SK-N-SH (cell line): ENCODE results near the gene ADRM1. TPM values are rescaled to one million over a fixed set of nuclear protein-coding genes. Genes with fewer than 3 reads are reported as not detected.

Source experiments
- CTCF ChIA-PET: fragments of 300-600, 350-600 bp; formaldehyde crosslinking; extraction: SDS; loops from one replicate; lab custom pipeline; 2021; lab: Yijun Ruan, JAX
- POLR2A ChIA-PET: fragments of 350-600 bp; sonication (Branson Sonifier 250); formaldehyde crosslinking; extraction: SDS; loops from one replicate; lab custom pipeline; 2020; ENCODE audit warnings: antibody characterized with exemption, inconsistent platforms; lab: Yijun Ruan, JAX
- DNase-seq: peaks from one replicate; pipeline ENCODE4 v3.0.0; 2012
- H2AFZ ChIP-seq: fragments of 200-600 bp; sonication (generic); 2 replicates; pipeline ENCODE4 v1.8.1; 2016; ENCODE audit warnings: antibody characterized with exemption, mild to moderate bottlenecking, low read depth
- H3F3A ChIP-seq: fragments of 200-600 bp; sonication (generic); replicated peaks from 2 replicates; pipeline ENCODE3; 2016; ENCODE audit warnings: antibody characterized with exemption, mild to moderate bottlenecking; ENCODE audit not compliant: insufficient read depth
- H3K27ac ChIP-seq, 2 experiments: fragments of 200-500 bp in 1 of 2; fragments of 200-600 bp in 1 of 2; sonication (Bioruptor generic) in 1 of 2; sonication (generic), shearing (Covaris generic) in 1 of 2; 2 replicates each; pipeline versions ENCODE4 v1.5.1 to v1.6.1; 2014 to 2016; ENCODE audit warnings: low read depth in 2 of 2, inconsistent platforms in 1 of 2, low read length in 1 of 2, mild to moderate bottlenecking in 1 of 2, mixed read lengths in 1 of 2
- H3K27me3 ChIP-seq: fragments of 200-600 bp; sonication (generic), shearing (Covaris generic); 2 replicates; pipeline ENCODE4 v1.6.1; 2016; ENCODE audit warnings: mixed run types; ENCODE audit not compliant: insufficient read depth
- H3K36me3 ChIP-seq, 2 experiments: fragments of 200-500 bp in 1 of 2; fragments of 200-600 bp in 1 of 2; sonication (Bioruptor generic) in 1 of 2; sonication (generic) in 1 of 2; replicated peaks in 1 of 2; 2 replicates each; pipeline versions ENCODE3 to v1.5.1; 2014 to 2016; ENCODE audit warnings: low read length in 1 of 2, mild to moderate bottlenecking in 1 of 2; ENCODE audit not compliant: insufficient read depth in 2 of 2, control insufficient read depth in 1 of 2
- H3K4me1 ChIP-seq, 2 experiments: fragments of 200-500 bp in 1 of 2; fragments of 200-600 bp in 1 of 2; sonication (Bioruptor generic) in 1 of 2; sonication (generic), shearing (Covaris generic) in 1 of 2; 2 replicates each; pipeline versions ENCODE4 v1.5.1 to v1.6.1; 2014 to 2016; ENCODE audit warnings: low read depth in 1 of 2, low read length in 1 of 2, mixed run types in 1 of 2; ENCODE audit not compliant: insufficient read depth in 2 of 2, control insufficient read depth in 1 of 2
- H3K4me2 ChIP-seq: fragments of 200-600 bp; sonication (generic), shearing (Covaris generic); 2 replicates; pipeline ENCODE4 v1.6.1; 2017; ENCODE audit warnings: mixed run types
- H3K4me3 ChIP-seq, 2 experiments: fragments of 200-500 bp in 1 of 2; fragments of 200-600 bp in 1 of 2; sonication (Bioruptor generic) in 1 of 2; sonication (generic), shearing (Covaris generic) in 1 of 2; 2 replicates each; pipeline versions ENCODE4 v1.5.1 to v1.8.1; 2014 to 2016; ENCODE audit warnings: low read depth in 2 of 2, inconsistent platforms in 1 of 2, low read length in 1 of 2, mild to moderate bottlenecking in 1 of 2, mixed read lengths in 1 of 2, moderate library complexity in 1 of 2
- H3K79me2 ChIP-seq: fragments of 200-600 bp; sonication (generic); 2 replicates; pipeline ENCODE4 v1.8.1; 2017; ENCODE audit warnings: mild to moderate bottlenecking; ENCODE audit not compliant: insufficient read depth
- H3K9ac ChIP-seq: fragments of 200-600 bp; sonication (generic); 2 replicates; pipeline ENCODE4 v1.6.1; 2017; ENCODE audit warnings: mixed run types
- H3K9me2 ChIP-seq: fragments of 200-600 bp; sonication (generic); 2 replicates; pipeline ENCODE4 v1.6.1; 2017; ENCODE audit warnings: mixed run types
- H3K9me3 ChIP-seq: fragments of 200-600 bp; sonication (generic); 2 replicates; pipeline ENCODE4 v1.6.1; 2017; ENCODE audit warnings: mixed run types, mild to moderate bottlenecking, moderate library complexity
- H4K20me1 ChIP-seq: fragments of 200-600 bp; sonication (generic); 2 replicates; pipeline ENCODE4 v1.6.1; 2017; ENCODE audit warnings: mild to moderate bottlenecking, mixed run types; ENCODE audit not compliant: insufficient read depth
- EP300 ChIP-seq, 2 experiments: IDR thresholded peaks; 2 replicates each; pipeline versions ENCODE4 v1.4.0 to v1.6.1; 2012; ENCODE audit warnings: borderline replicate concordance in 1 of 2, low read depth in 1 of 2, low read length in 1 of 2
- FOSL2 ChIP-seq: IDR thresholded peaks from 2 replicates; pipeline ENCODE4 v1.4.0; 2012; ENCODE audit warnings: low read depth, mild to moderate bottlenecking, moderate library complexity, borderline replicate concordance
- FOXJ3 ChIP-seq: sonication (generic); formaldehyde crosslinking; IDR thresholded peaks from 2 replicates; pipeline ENCODE4 v1.5.1; 2020; ENCODE audit warnings: mild to moderate bottlenecking, missing genetic modification reagents
- MEF2A ChIP-seq: IDR thresholded peaks from 2 replicates; pipeline ENCODE4 v1.4.0; 2012; ENCODE audit warnings: low read depth, borderline replicate concordance
- MXI1 ChIP-seq: IDR thresholded peaks from 2 replicates; pipeline ENCODE4 v1.6.1; 2012; ENCODE audit warnings: mild to moderate bottlenecking, low read depth, low read length, improper control_type of control experiment
- NFIC ChIP-seq: IDR thresholded peaks from 2 replicates; pipeline ENCODE4 v1.4.0; 2012; ENCODE audit warnings: borderline replicate concordance
- NRF1 ChIP-seq: IDR thresholded peaks from 2 replicates; pipeline ENCODE4 v1.6.1; 2012; ENCODE audit warnings: low read depth, mild to moderate bottlenecking, low read length
- RFX5 ChIP-seq: IDR thresholded peaks from 2 replicates; pipeline ENCODE4 v1.6.1; 2012; ENCODE audit warnings: mild to moderate bottlenecking, improper control_type of control experiment, low read length
- RXRA ChIP-seq: IDR thresholded peaks from 2 replicates; pipeline ENCODE4 v1.4.0; 2012; ENCODE audit warnings: low read depth, mild to moderate bottlenecking, borderline replicate concordance
- SMC3 ChIP-seq: IDR thresholded peaks from 2 replicates; pipeline ENCODE4 v1.6.1; 2012; ENCODE audit warnings: low read depth, low read length, improper control_type of control experiment
- YY1 ChIP-seq: IDR thresholded peaks from 2 replicates; pipeline ENCODE4 v1.4.0; 2012; ENCODE audit warnings: low read depth, mild to moderate bottlenecking
- WGBS: methylation state at CpG from one replicate; pipeline ENCODE4 v1.1.6; 2017; ENCODE audit warnings: low lambda C conversion rate; 5-methylcytosine and 5-hydroxymethylcytosine counted together
- polyA plus RNA-seq, 3 experiments: library from polyadenylated mRNA; depleted of rRNA; stranded (reverse); fragments of >200 nt; gene quantifications; 2 replicates each; pipeline ENCODE4 v1.2.3, GENCODE V29; 2012
- TF ChIP-seq, protein P1 (sequence below): IDR thresholded peaks from 2 replicates; pipeline ENCODE4 v1.4.0; 2012; ENCODE audit warnings: low read depth, borderline replicate concordance
- TF ChIP-seq, protein P2 (sequence below): fragments of 150-350 bp; IDR thresholded peaks from 2 replicates; pipeline ENCODE4 v1.6.1; 2017; ENCODE audit warnings: antibody characterized with exemption, low read length, low read depth, borderline replicate concordance
- TF ChIP-seq, protein P3 (sequence below): IDR thresholded peaks from 2 replicates; pipeline ENCODE4 v1.4.0; 2012; ENCODE audit warnings: low read depth, borderline replicate concordance
- TF ChIP-seq, protein P4 (sequence below): fragments of 150-350 bp; IDR thresholded peaks from 2 replicates; pipeline ENCODE4 v1.6.1; 2016; ENCODE audit warnings: mild to moderate bottlenecking, low read depth, low read length

Gene ADRM1
- polyA plus RNA-seq, 1 of the 3 experiments (the other 2 are of a cell fraction): 142 TPM

DNA sequence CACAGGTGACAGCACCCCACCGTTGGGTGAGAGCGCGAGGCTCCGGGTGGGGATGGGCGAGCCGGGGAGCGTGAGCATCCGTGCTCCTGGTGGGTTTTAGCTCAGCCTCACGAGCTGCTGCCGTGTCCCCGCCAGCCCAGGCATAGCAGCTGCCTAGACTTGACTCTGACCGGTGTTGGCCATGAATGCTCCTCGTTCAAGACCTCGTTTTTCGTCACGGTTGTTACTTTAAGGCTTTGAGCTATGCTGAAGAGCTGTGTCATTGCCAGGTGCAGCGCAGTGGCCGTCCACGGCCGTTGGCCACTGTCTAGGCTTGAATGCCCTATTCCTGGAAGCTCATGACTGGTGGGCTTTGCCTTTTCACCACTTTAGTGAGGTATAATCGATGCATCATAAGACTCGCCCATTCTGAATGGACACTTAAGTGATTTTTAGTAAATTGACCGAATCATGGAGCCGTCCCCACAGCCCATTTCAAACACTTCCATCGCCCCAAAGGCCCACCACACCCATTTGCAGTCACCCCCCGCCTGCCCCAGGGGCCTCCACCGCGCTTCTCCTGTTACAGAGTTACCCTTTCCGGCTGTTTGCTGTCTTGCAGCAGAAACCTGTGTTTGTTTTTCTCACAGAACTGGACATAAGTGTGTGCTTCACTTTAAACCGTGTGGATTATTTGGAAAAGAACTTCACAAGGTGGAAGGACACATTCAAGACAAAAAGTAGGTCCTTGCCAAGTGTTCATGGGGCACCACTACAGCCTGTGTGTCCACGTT is 21.4 kb upstream of the ADRM1 start:
- ChIA-PET POLR2A (no interaction called here), CTCF (interaction anchor here (0.6 kb wide), 1 partner anchor 84 kb away, joined by 3 read pairs; no protein-coding TSS in a partner anchor)
- no peaks in the 10 kb centered on the region for H3K27me3 ChIP-seq
- no peak overlapping the region for H3K4me2 ChIP-seq
- H3K27ac ChIP-seq: no peak overlapping the region
- no peak overlapping the region for H3K9ac ChIP-seq
- no peak overlapping the region for H3K4me3 ChIP-seq
- peaks cover 3% of the 10 kb centered on the region for H3F3A ChIP-seq
- TF ChIP-seq MEF2A (no peak), NFIC (no peak), YY1 (no peak), FOSL2 (no peak), SMC3 (no peak), FOXJ3 (CRISPR knock-in tag) (no peak)
- TF ChIP-seq, protein P1, sequence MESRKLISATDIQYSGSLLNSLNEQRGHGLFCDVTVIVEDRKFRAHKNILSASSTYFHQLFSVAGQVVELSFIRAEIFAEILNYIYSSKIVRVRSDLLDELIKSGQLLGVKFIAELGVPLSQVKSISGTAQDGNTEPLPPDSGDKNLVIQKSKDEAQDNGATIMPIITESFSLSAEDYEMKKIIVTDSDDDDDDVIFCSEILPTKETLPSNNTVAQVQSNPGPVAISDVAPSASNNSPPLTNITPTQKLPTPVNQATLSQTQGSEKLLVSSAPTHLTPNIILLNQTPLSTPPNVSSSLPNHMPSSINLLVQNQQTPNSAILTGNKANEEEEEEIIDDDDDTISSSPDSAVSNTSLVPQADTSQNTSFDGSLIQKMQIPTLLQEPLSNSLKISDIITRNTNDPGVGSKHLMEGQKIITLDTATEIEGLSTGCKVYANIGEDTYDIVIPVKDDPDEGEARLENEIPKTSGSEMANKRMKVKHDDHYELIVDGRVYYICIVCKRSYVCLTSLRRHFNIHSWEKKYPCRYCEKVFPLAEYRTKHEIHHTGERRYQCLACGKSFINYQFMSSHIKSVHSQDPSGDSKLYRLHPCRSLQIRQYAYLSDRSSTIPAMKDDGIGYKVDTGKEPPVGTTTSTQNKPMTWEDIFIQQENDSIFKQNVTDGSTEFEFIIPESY: no peak
- TF ChIP-seq, protein P2, sequence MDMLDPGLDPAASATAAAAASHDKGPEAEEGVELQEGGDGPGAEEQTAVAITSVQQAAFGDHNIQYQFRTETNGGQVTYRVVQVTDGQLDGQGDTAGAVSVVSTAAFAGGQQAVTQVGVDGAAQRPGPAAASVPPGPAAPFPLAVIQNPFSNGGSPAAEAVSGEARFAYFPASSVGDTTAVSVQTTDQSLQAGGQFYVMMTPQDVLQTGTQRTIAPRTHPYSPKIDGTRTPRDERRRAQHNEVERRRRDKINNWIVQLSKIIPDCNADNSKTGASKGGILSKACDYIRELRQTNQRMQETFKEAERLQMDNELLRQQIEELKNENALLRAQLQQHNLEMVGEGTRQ: no peak
- no peaks in the 10 kb centered on the region for H4K20me1 ChIP-seq
- H3K36me3 ChIP-seq: peaks cover 24 to 56% of the 10 kb centered on the region in 2 experiments
- H2AFZ ChIP-seq: no peak overlapping the region
- no peaks in the 10 kb centered on the region for H3K9me3 ChIP-seq
- 93% methylated on average over 24 of the region's 31 CpGs for WGBS
- no peaks in the 10 kb centered on the region for H3K79me2 ChIP-seq
- no peak for DNase-seq
- H3K9me2 ChIP-seq: no peaks in the 10 kb centered on the region
- peaks cover 0 to 6% of the 10 kb centered on the region in 2 experiments; a peak in 1 of 4 replicates for H3K4me1 ChIP-seq

DNA sequence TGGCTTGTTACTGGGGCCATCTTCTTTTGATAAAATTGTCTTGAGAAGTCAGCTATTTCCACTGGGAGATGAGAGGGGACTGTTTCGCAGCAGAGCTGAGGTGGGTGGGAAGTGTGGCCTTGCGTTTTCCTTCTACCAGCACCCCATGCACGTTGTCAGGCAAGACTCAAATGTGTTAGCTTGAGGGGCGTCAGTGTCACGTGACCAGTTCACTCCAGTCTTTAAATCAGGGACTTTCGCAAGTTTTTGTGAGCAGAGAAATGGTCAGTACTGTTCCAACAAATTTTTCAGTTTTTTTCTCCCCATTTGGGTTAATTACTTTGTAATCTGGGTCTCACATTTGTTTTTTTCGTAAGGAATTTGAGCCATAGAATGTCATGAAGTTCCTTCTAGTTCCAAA is 20.7 kb upstream of the ADRM1 start:
- peaks cover 0 to 6% of the 10 kb centered on the region in 2 experiments; a peak in 1 of 4 replicates for H3K4me1 ChIP-seq
- H3K9ac ChIP-seq: no peak overlapping the region
- DNase-seq: no peak
- H3K27me3 ChIP-seq: no peaks in the 10 kb centered on the region
- ChIA-PET CTCF (no interaction called here), POLR2A (no interaction called here)
- no peaks in the 10 kb centered on the region for H3K9me2 ChIP-seq
- no peak overlapping the region for H3K4me2 ChIP-seq
- no peaks in the 10 kb centered on the region for H4K20me1 ChIP-seq
- no peak for TF ChIP-seq RXRA
- TF ChIP-seq, protein P3, sequence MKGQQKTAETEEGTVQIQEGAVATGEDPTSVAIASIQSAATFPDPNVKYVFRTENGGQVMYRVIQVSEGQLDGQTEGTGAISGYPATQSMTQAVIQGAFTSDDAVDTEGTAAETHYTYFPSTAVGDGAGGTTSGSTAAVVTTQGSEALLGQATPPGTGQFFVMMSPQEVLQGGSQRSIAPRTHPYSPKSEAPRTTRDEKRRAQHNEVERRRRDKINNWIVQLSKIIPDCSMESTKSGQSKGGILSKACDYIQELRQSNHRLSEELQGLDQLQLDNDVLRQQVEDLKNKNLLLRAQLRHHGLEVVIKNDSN: no peak
- TF ChIP-seq, protein P4, sequence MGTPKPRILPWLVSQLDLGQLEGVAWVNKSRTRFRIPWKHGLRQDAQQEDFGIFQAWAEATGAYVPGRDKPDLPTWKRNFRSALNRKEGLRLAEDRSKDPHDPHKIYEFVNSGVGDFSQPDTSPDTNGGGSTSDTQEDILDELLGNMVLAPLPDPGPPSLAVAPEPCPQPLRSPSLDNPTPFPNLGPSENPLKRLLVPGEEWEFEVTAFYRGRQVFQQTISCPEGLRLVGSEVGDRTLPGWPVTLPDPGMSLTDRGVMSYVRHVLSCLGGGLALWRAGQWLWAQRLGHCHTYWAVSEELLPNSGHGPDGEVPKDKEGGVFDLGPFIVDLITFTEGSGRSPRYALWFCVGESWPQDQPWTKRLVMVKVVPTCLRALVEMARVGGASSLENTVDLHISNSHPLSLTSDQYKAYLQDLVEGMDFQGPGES: no peak
- TF ChIP-seq NFIC: no peak
- no peak for TF ChIP-seq MEF2A
- TF ChIP-seq MXI1: no peak
- TF ChIP-seq RFX5: no peak
- TF ChIP-seq EP300 (IDR thresholded peaks at IDR 0.05; ENCODE audit: borderline replicate concordance in 1 of 2, low read depth in 1 of 2, low read length in 1 of 2): no peak
- TF ChIP-seq, protein P1: no peak
- no peak for TF ChIP-seq NRF1
- no peak overlapping the region for H2AFZ ChIP-seq
- no peaks in the 10 kb centered on the region for H3K79me2 ChIP-seq
- H3K4me3 ChIP-seq: no peak overlapping the region
- H3K27ac ChIP-seq: no peak overlapping the region
- peaks cover 3% of the 10 kb centered on the region for H3F3A ChIP-seq
- H3K9me3 ChIP-seq: no peaks in the 10 kb centered on the region
- H3K36me3 ChIP-seq: peaks cover 24 to 59% of the 10 kb centered on the region in 2 experiments
- 92% methylated on average over 7 of the region's 7 CpGs for WGBS
